WTC11 (cell line): ENCODE results near the gene PHF24. TPM values are rescaled to one million over a fixed set of nuclear protein-coding genes. Genes with fewer than 3 reads are reported as not detected.
"Not testable (repeated sequence)": the region's sequence is repeated elsewhere in the genome, so short reads cannot be mapped to it uniquely, and the experiment has no call there.

ENCODE experiments used
- ATAC-seq: fragments of 200-7000 bp; cut with Tn5 transposase; 2 replicates; pipeline ENCODE4 v1.10.0; 2021; ENCODE audit warnings: mild to moderate bottlenecking, moderate library complexity
- CTCF ChIA-PET: fragments of 300-600 bp; sonication (Branson Sonifier 250); formaldehyde crosslinking; loops from one replicate; lab custom pipeline; 2021; ENCODE audit warnings: antibody characterized with exemption; lab: Charles Lee
- POLR2A ChIA-PET: fragments of 350-600 bp; sonication (Branson Sonifier 250); formaldehyde crosslinking; loops from one replicate; lab custom pipeline; 2021; ENCODE audit warnings: antibody characterized with exemption; lab: Charles Lee
- DNase-seq: peaks from one replicate; pipeline ENCODE4 v3.0.0; 2021; ENCODE audit warnings: low spot score
- H3K27ac Mint-ChIP-seq: 2 replicates; pipeline ENCODE4 v1.8.0; 2021; ENCODE audit warnings: mixed read lengths
- H3K27me3 Mint-ChIP-seq: 2 replicates; pipeline ENCODE4 v1.8.0; 2021; ENCODE audit warnings: low read depth, mild to moderate bottlenecking, moderate library complexity, mixed read lengths
- H3K36me3 Mint-ChIP-seq: 2 replicates; pipeline ENCODE4 v1.8.0; 2021; ENCODE audit warnings: mixed read lengths
- H3K4me1 Mint-ChIP-seq: 2 replicates; pipeline ENCODE4 v1.8.0; 2022; ENCODE audit warnings: mixed read lengths
- H3K4me3 Mint-ChIP-seq: 2 replicates; pipeline ENCODE4 v1.8.0; 2021; ENCODE audit warnings: mild to moderate bottlenecking, moderate library complexity, mixed read lengths
- H3K9me3 Mint-ChIP-seq: 2 replicates; pipeline ENCODE4 v1.8.0; 2021; ENCODE audit warnings: mixed read lengths
- GRHL2 ChIP-seq: fragments of 250-450 bp; sonication (Bioruptor Pico); IDR thresholded peaks from 2 replicates; pipeline ENCODE4 v1.8.0; 2022; ENCODE audit warnings: mild to moderate bottlenecking, moderate library complexity; ENCODE audit not compliant: insufficient replicate concordance, severe bottlenecking
- GTF2I ChIP-seq: fragments of 250-450 bp; sonication (Bioruptor Pico); conservative IDR thresholded peaks from 2 replicates; pipeline ENCODE4 v1.4.0; 2021; ENCODE audit warnings: mild to moderate bottlenecking
- JAZF1 ChIP-seq: fragments of 250-450 bp; sonication (Bioruptor Pico); IDR thresholded peaks from 2 replicates; pipeline ENCODE4 v1.9.0; 2021; ENCODE audit warnings: moderate library complexity, mild to moderate bottlenecking, inconsistent platforms
- KAT7 ChIP-seq: sonication (generic); formaldehyde crosslinking; IDR thresholded peaks from 2 replicates; pipeline ENCODE4 v1.8.1; 2023; ENCODE audit warnings: missing genetic modification reagents, mild to moderate bottlenecking, borderline replicate concordance
- ZNF121 ChIP-seq: sonication (generic); formaldehyde crosslinking; IDR thresholded peaks from 2 replicates; pipeline ENCODE4 v1.8.0; 2023; ENCODE audit warnings: missing genetic modification reagents
- total RNA-seq: library from RNA; stranded (reverse); gene quantifications from 3 replicates; pipeline ENCODE4 v1.2.3, GENCODE V29; 2021
- TF ChIP-seq, protein P1 (sequence below): sonication (generic); formaldehyde crosslinking; IDR thresholded peaks from 2 replicates; pipeline ENCODE4 v1.8.0; 2023; ENCODE audit warnings: mild to moderate bottlenecking, missing genetic modification reagents
- TF ChIP-seq, protein P2 (sequence below): sonication (generic); formaldehyde crosslinking; IDR thresholded peaks from 2 replicates; pipeline ENCODE4 v1.8.1; 2023; ENCODE audit warnings: mild to moderate bottlenecking, missing genetic modification reagents, moderate library complexity
- TF ChIP-seq, protein P3 (sequence below): fragments of 250-450 bp; sonication (Bioruptor Pico); IDR thresholded peaks from 2 replicates; pipeline ENCODE4 v1.9.0; 2021; ENCODE audit warnings: mild to moderate bottlenecking
- TF ChIP-seq, protein P4 (sequence below): fragments of 200-600 bp; IDR thresholded peaks from 2 replicates; pipeline ENCODE4 v1.8.0; 2022; ENCODE audit warnings: antibody characterized with exemption
- TF ChIP-seq, protein P5 (sequence below): sonication (generic); formaldehyde crosslinking; IDR thresholded peaks from 2 replicates; pipeline ENCODE4 v1.8.0; 2022; ENCODE audit warnings: mild to moderate bottlenecking, missing genetic modification reagents
- TF ChIP-seq, protein P6 (sequence below): fragments of 250-450 bp; sonication (Bioruptor Pico); IDR thresholded peaks from 2 replicates; pipeline ENCODE4 v1.9.0; 2021; ENCODE audit warnings: moderate library complexity, mild to moderate bottlenecking, inconsistent platforms, borderline replicate concordance
- TF ChIP-seq, protein P7 (sequence below): sonication (generic); formaldehyde crosslinking; IDR thresholded peaks from 2 replicates; pipeline ENCODE4 v1.8.1; 2022; ENCODE audit warnings: low read depth, missing genetic modification reagents, borderline replicate concordance
- TF ChIP-seq, protein P8 (sequence below): sonication (generic); formaldehyde crosslinking; IDR thresholded peaks from 2 replicates; pipeline ENCODE4 v1.8.1; 2023; ENCODE audit warnings: mild to moderate bottlenecking, moderate library complexity, missing genetic modification reagents
- TF ChIP-seq, protein P9 (sequence below): sonication (generic); formaldehyde crosslinking; conservative IDR thresholded peaks from 2 replicates; pipeline ENCODE4 v1.8.1; 2022; ENCODE audit warnings: mild to moderate bottlenecking, missing genetic modification reagents

The PHF24 gene
- total RNA-seq, 1 experiment from 2014 or later, result 0.59 TPM

DNA sequence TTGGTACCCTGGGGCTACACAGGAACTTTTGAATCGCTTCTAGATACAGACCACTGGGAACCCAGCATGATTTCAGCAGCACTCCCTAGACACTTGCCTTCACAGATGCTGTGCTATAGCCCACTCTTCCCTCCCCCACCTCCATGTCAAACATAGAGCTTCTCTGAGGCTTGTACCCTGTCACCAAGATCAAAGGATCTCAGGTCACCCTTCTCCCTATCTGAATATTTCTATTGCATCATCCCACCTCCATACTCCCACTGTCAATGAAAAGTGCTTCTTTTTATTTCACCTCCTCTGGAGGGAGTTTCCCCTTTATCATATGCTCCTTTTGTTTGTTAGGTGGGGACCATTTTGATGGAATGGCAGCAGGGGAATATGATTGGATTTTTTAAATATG, 29.2 kb upstream of the PHF24 start (continued):
- TF ChIP-seq, protein P1, sequence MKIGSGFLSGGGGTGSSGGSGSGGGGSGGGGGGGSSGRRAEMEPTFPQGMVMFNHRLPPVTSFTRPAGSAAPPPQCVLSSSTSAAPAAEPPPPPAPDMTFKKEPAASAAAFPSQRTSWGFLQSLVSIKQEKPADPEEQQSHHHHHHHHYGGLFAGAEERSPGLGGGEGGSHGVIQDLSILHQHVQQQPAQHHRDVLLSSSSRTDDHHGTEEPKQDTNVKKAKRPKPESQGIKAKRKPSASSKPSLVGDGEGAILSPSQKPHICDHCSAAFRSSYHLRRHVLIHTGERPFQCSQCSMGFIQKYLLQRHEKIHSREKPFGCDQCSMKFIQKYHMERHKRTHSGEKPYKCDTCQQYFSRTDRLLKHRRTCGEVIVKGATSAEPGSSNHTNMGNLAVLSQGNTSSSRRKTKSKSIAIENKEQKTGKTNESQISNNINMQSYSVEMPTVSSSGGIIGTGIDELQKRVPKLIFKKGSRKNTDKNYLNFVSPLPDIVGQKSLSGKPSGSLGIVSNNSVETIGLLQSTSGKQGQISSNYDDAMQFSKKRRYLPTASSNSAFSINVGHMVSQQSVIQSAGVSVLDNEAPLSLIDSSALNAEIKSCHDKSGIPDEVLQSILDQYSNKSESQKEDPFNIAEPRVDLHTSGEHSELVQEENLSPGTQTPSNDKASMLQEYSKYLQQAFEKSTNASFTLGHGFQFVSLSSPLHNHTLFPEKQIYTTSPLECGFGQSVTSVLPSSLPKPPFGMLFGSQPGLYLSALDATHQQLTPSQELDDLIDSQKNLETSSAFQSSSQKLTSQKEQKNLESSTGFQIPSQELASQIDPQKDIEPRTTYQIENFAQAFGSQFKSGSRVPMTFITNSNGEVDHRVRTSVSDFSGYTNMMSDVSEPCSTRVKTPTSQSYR (CRISPR knock-in tag), result no peak
- TF ChIP-seq, protein P2, sequence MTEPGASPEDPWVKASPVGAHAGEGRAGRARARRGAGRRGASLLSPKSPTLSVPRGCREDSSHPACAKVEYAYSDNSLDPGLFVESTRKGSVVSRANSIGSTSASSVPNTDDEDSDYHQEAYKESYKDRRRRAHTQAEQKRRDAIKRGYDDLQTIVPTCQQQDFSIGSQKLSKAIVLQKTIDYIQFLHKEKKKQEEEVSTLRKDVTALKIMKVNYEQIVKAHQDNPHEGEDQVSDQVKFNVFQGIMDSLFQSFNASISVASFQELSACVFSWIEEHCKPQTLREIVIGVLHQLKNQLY (CRISPR knock-in tag), result no peak
- TF ChIP-seq, protein P3, sequence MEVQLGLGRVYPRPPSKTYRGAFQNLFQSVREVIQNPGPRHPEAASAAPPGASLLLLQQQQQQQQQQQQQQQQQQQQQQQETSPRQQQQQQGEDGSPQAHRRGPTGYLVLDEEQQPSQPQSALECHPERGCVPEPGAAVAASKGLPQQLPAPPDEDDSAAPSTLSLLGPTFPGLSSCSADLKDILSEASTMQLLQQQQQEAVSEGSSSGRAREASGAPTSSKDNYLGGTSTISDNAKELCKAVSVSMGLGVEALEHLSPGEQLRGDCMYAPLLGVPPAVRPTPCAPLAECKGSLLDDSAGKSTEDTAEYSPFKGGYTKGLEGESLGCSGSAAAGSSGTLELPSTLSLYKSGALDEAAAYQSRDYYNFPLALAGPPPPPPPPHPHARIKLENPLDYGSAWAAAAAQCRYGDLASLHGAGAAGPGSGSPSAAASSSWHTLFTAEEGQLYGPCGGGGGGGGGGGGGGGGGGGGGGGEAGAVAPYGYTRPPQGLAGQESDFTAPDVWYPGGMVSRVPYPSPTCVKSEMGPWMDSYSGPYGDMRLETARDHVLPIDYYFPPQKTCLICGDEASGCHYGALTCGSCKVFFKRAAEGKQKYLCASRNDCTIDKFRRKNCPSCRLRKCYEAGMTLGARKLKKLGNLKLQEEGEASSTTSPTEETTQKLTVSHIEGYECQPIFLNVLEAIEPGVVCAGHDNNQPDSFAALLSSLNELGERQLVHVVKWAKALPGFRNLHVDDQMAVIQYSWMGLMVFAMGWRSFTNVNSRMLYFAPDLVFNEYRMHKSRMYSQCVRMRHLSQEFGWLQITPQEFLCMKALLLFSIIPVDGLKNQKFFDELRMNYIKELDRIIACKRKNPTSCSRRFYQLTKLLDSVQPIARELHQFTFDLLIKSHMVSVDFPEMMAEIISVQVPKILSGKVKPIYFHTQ (CRISPR knock-in tag), result no peak

DNA sequence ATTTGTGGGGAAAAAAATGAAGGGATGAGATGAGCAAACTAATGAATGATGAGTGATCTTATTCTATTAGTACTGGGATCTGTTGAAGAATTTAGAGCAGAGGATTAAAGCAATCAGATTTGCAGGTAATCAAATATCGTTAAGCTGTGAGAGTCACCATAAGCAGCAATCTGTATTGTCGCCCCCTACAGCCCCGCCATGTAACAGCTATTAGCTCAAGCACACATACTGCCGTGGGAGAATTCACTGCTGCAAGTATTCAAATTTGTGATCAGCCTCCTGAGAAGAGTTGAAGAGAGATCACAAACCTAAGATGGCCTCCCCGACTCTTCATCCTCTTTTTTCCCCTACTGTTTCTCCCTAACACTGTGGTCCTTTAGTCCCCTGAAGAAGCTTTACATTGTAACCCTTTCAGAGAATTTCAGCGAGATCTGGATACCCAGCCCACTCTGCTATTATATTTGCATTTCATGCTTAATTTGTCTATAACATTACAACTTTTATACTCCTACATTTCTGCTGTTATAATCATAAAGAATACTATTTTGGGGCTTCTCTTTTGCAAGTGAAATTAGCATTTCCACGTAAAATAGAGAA, 28.5 kb upstream of the PHF24 start:
- no peaks in the 10 kb centered on the region for H3K36me3 Mint-ChIP-seq
- H3K9me3 Mint-ChIP-seq, result peaks cover 14% of the 10 kb centered on the region
- ChIA-PET POLR2A (no interaction called here), CTCF (interaction anchor here (0.6 to 2.3 kb wide), 35 partner anchors 9 to 265 kb away, joined by 3 to 22 read pairs (median 5); partner anchors contain the start of genes DNAJB5, PIGO and VCP)
- H3K4me3 Mint-ChIP-seq, result no peak overlapping the region
- no peaks in the 10 kb centered on the region; the same call in 1 of the 2 replicates for H3K4me1 Mint-ChIP-seq
- DNase-seq, result peak; percentile 68
- peaks cover 5% of the 10 kb centered on the region for H3K27me3 Mint-ChIP-seq
- TF ChIP-seq, protein P4, sequence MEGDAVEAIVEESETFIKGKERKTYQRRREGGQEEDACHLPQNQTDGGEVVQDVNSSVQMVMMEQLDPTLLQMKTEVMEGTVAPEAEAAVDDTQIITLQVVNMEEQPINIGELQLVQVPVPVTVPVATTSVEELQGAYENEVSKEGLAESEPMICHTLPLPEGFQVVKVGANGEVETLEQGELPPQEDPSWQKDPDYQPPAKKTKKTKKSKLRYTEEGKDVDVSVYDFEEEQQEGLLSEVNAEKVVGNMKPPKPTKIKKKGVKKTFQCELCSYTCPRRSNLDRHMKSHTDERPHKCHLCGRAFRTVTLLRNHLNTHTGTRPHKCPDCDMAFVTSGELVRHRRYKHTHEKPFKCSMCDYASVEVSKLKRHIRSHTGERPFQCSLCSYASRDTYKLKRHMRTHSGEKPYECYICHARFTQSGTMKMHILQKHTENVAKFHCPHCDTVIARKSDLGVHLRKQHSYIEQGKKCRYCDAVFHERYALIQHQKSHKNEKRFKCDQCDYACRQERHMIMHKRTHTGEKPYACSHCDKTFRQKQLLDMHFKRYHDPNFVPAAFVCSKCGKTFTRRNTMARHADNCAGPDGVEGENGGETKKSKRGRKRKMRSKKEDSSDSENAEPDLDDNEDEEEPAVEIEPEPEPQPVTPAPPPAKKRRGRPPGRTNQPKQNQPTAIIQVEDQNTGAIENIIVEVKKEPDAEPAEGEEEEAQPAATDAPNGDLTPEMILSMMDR, result peak; percentile 63
- TF ChIP-seq, protein P5, sequence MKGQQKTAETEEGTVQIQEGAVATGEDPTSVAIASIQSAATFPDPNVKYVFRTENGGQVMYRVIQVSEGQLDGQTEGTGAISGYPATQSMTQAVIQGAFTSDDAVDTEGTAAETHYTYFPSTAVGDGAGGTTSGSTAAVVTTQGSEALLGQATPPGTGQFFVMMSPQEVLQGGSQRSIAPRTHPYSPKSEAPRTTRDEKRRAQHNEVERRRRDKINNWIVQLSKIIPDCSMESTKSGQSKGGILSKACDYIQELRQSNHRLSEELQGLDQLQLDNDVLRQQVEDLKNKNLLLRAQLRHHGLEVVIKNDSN, result no peak
- no peak for TF ChIP-seq GRHL2 (CRISPR knock-in tag)
- TF ChIP-seq, protein P6, sequence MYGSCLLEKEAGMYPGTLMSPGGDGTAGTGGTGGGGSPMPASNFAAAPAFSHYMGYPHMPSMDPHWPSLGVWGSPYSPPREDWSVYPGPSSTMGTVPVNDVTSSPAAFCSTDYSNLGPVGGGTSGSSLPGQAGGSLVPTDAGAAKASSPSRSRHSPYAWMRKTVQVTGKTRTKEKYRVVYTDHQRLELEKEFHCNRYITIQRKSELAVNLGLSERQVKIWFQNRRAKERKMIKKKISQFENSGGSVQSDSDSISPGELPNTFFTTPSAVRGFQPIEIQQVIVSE (CRISPR knock-in tag), result no peak
- ATAC-seq, result peak; percentile 97
- H3K27ac Mint-ChIP-seq, result no peak overlapping the region

DNA sequence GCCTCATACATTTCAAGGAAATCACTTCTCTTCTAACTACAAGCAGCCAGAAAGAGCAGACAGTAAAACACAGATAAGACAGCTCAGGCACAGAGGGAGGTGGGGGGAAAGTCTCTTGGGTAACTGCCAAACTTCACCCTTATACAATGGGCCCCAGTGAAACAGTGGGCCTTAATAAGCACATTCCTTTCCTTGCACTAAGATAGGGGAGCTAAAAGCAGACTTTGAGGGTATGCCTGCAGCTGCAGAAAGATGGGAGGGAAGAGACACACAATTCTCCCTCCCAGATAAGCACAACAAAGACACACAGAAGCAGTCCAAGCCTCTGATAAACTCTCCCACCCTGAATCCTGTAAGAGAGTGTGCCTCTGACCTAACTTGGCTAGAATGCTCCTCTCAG, 18.1 kb upstream of the PHF24 start:
- DNase-seq, H3K4me3 Mint-ChIP-seq, POLR2A ChIA-PET, ATAC-seq, H3K36me3 Mint-ChIP-seq, H3K27ac Mint-ChIP-seq, H3K9me3 Mint-ChIP-seq, H3K27me3 Mint-ChIP-seq: not testable (repeated sequence)
- CTCF ChIA-PET, result interaction anchor here (1.0 to 1.9 kb wide), 2 partner anchors 11 to 179 kb away, joined by 3 to 7 read pairs; no protein-coding TSS in a partner anchor
- peaks cover 14% of the 10 kb centered on the region for H3K4me1 Mint-ChIP-seq

DNA sequence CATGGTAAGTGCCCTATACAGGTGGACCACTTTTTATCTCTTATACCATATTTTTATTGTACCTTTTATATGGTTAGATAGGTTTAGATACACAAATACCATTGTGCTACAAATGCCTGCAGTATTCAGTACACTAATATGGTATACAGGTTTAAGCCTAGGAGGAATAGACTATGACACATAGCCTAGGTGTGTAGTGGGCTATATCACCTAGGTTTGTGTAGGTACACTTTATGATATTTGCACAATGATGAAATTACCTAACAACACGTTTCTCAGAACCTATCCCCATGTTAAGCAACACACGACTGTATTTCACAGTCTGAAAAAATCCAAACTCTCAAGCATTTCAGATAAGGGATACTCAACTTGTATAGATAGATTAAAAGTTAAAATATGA, 9.6 kb upstream of the PHF24 start:
- H3K4me1 Mint-ChIP-seq, result no peaks in the 10 kb centered on the region
- H3K9me3 Mint-ChIP-seq, result no peaks in the 10 kb centered on the region
- ATAC-seq (no peak), DNase-seq (no peak)
- no peak overlapping the region for H3K27ac Mint-ChIP-seq
- CTCF ChIA-PET, result no interaction called here
- no peaks in the 10 kb centered on the region for H3K36me3 Mint-ChIP-seq
- no peak overlapping the region for H3K4me3 Mint-ChIP-seq
- POLR2A ChIA-PET, result no interaction called here
- H3K27me3 Mint-ChIP-seq, result peaks cover 5% of the 10 kb centered on the region
- TF ChIP-seq GTF2I (no peak), JAZF1 (CRISPR knock-in tag) (no peak), KAT7 (CRISPR knock-in tag) (no peak), ZNF121 (CRISPR knock-in tag) (no peak)
- TF ChIP-seq, protein P7, sequence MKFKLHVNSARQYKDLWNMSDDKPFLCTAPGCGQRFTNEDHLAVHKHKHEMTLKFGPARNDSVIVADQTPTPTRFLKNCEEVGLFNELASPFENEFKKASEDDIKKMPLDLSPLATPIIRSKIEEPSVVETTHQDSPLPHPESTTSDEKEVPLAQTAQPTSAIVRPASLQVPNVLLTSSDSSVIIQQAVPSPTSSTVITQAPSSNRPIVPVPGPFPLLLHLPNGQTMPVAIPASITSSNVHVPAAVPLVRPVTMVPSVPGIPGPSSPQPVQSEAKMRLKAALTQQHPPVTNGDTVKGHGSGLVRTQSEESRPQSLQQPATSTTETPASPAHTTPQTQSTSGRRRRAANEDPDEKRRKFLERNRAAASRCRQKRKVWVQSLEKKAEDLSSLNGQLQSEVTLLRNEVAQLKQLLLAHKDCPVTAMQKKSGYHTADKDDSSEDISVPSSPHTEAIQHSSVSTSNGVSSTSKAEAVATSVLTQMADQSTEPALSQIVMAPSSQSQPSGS, result no peak
- TF ChIP-seq, protein P8, sequence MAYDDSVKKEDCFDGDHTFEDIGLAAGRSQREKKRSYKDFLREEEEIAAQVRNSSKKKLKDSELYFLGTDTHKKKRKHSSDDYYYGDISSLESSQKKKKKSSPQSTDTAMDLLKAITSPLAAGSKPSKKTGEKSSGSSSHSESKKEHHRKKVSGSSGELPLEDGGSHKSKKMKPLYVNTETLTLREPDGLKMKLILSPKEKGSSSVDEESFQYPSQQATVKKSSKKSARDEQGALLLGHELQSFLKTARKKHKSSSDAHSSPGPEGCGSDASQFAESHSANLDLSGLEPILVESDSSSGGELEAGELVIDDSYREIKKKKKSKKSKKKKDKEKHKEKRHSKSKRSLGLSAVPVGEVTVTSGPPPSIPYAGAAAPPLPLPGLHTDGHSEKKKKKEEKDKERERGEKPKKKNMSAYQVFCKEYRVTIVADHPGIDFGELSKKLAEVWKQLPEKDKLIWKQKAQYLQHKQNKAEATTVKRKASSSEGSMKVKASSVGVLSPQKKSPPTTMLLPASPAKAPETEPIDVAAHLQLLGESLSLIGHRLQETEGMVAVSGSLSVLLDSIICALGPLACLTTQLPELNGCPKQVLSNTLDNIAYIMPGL (CRISPR knock-in tag), result no peak
- TF ChIP-seq, protein P9, sequence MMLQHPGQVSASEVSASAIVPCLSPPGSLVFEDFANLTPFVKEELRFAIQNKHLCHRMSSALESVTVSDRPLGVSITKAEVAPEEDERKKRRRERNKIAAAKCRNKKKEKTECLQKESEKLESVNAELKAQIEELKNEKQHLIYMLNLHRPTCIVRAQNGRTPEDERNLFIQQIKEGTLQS (CRISPR knock-in tag), result no peak
